Suprapubic skin (tissue), 4 donors: ENCODE results near the gene GRAMD4. TPM values are rescaled to one million over a fixed set of nuclear protein-coding genes. Genes with fewer than 3 reads are reported as not detected.

Source experiments
- DNase-seq, 2 donors: peaks; one replicate each; pipeline ENCODE4 v3.0.0-alpha.2; 2019; ENCODE audit warnings: low spot score in 2 of 2
- H3K27ac ChIP-seq: fragments of 200-600 bp; sonication (generic); one replicate; pipeline ENCODE4 v1.5.1; 2019
- H3K27me3 ChIP-seq: fragments of 200-600 bp; sonication (generic); one replicate; pipeline ENCODE4 v1.5.1; 2019
- H3K36me3 ChIP-seq: fragments of 200-600 bp; sonication (generic); one replicate; pipeline ENCODE4 v1.5.1; 2019
- H3K4me1 ChIP-seq: fragments of 200-600 bp; sonication (generic); one replicate; pipeline ENCODE4 v1.5.1; 2019
- H3K4me3 ChIP-seq: fragments of 200-600 bp; sonication (generic); one replicate; pipeline ENCODE4 v1.5.1; 2019; ENCODE audit warnings: mild to moderate bottlenecking
- H3K9me3 ChIP-seq: fragments of 200-600 bp; sonication (generic); one replicate; pipeline ENCODE4 v1.5.1; 2019
- CTCF ChIP-seq, 2 donors: fragments of 200-600 bp in 1 of 2; fragments of 450-650 bp in 1 of 2; sonication (generic) in 1 of 2; IDR thresholded peaks; one replicate each; pipeline ENCODE4 v1.5.1; 2016 to 2019; ENCODE audit warnings: antibody characterized with exemption in 2 of 2, mild to moderate bottlenecking in 1 of 2, moderate library complexity in 1 of 2
- EP300 ChIP-seq: sonication (generic); formaldehyde crosslinking; IDR thresholded peaks from one replicate; pipeline ENCODE4 v1.6.1; 2017; ENCODE audit warnings: antibody characterized with exemption
- POLR2A ChIP-seq, 2 donors: fragments of 450-650 bp; IDR thresholded peaks; one replicate each; pipeline ENCODE4 v1.6.1; 2017; ENCODE audit warnings: antibody characterized with exemption in 2 of 2, mild to moderate bottlenecking in 2 of 2, moderate library complexity in 2 of 2
- POLR2AphosphoS5 ChIP-seq, 3 donors: sonication (generic); formaldehyde crosslinking; IDR thresholded peaks; one replicate each; pipeline ENCODE4 v1.6.1; 2017; ENCODE audit warnings: antibody characterized with exemption in 3 of 3
- WGBS: methylation state at CpG from one replicate; pipeline ENCODE4 v1.1.5; 2018; 5-methylcytosine and 5-hydroxymethylcytosine counted together
- total RNA-seq, 4 donors: library from RNA; depleted of rRNA; stranded (reverse); fragments of >200 nt; gene quantifications; one replicate each; pipeline ENCODE4 v1.1.0, GENCODE V29; 2016

The GRAMD4 gene
- total RNA-seq, 4 donors from 2014 or later = 64.1 to 230 (median 164) TPM

DNA sequence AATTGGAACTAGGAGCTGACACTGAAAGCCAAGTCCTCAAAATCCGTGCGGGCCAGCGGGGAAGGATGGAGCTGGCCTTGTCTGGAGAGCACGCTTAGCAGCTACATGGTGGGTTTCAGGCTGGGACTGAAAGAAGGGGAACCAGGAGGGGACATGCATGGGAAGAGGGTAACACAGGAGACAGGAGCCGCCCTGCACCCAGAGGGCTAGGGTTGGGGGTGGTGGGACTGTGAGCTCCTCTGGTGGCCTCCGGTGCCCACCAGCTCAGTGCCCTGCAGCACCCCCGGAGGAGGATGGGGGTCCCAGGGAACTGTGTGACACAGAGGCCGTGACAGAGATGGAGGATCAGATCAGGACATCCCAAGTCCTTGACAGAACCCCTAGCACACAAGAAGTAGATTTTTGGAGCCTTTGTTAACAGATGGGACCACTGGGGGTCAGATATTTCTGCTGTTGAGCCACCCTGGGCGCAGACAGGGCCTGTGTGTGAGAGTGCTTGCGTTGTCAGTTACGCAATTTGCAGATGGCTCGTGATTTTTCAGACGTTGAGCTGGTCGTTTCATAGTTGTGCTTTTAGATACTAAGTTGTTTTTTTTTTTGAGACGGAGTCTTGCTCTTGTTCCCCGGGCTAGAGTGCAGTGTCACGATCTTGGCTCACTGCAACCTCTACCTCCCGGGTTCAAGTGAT is 21.3 kb upstream of the GRAMD4 start:
- Histone ChIP-seq H3K36me3 (no peaks in the 10 kb centered on the region), H3K27me3 (no peaks in the 10 kb centered on the region), H3K4me1 (peaks cover 64% of the 10 kb centered on the region), H3K9me3 (no peaks in the 10 kb centered on the region), H3K27ac (peak overlapping the region; percentile 70), H3K4me3 (no peak overlapping the region)
- TF ChIP-seq CTCF (IDR thresholded peaks at IDR 0.05) (no peak), POLR2A (IDR thresholded peaks at IDR 0.05) (no peak), POLR2AphosphoS5 (IDR thresholded peaks at IDR 0.05) (no peak), EP300 (no peak)
- DNase-seq = no peak
- 70% methylated on average over 18 of the region's 18 CpGs for WGBS

DNA sequence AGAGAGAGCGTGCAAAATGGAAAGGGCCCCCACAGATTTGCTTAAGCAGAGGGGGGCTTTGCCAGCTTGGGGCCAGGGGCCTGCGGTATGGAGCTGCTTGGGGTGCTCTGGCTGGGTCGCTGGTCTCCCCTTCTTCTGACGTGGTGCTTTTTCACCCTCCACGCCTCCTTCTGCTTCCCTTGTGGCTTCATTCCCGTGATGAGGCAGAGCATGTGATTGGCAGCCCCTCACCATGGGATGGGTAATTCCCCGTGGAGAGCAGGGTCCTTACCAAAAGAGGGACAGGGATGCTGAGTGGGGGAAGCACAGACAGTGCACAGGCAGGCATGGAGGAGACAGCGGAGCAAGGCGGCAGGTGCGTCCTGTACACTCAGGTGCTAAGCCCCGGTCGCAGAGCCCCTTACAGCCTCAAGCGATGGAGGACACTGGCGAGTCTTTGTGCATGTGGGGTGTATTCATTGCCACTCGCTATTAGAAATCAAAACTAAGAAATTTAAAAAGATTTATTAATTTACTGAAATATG is 19.9 kb upstream of the GRAMD4 start:
- Histone ChIP-seq H3K27me3 (no peaks in the 10 kb centered on the region), H3K27ac (no peak overlapping the region), H3K4me1 (peaks cover 53% of the 10 kb centered on the region), H3K9me3 (no peaks in the 10 kb centered on the region), H3K4me3 (no peak overlapping the region), H3K36me3 (no peaks in the 10 kb centered on the region)
- TF ChIP-seq POLR2A (IDR thresholded peaks at IDR 0.05) (no peak), EP300 (no peak), POLR2AphosphoS5 (IDR thresholded peaks at IDR 0.05) (no peak), CTCF (IDR thresholded peaks at IDR 0.05) (no peak)
- no peak for DNase-seq
- WGBS = 89% methylated on average over 15 of the region's 15 CpGs

DNA sequence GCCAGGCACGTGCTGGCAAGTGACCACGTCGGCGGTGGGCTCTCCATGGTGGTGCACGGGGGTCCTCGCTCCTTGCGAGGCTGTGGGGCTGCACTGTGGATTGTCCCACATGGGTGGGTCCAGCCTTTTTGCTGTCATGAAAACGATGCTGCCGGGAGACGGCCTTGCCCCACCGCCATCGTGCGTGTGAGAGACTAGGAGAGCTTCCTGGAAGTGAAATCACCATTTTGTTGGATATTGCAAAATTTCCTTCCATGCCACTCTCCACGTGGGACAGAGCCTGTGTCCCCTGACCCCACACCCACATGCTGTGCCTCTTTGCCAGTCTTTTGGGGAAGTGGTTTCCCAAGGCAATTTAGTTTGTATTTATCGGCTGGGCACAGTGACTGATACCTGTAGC is 18.2 kb upstream of the GRAMD4 start:
- Histone ChIP-seq H3K4me1 (peaks cover 41% of the 10 kb centered on the region), H3K27me3 (no peaks in the 10 kb centered on the region), H3K36me3 (no peaks in the 10 kb centered on the region), H3K4me3 (no peak overlapping the region), H3K27ac (no peak overlapping the region), H3K9me3 (no peaks in the 10 kb centered on the region)
- WGBS = 84% methylated on average over 15 of the region's 15 CpGs
- no peak for TF ChIP-seq EP300
- no peak for DNase-seq

DNA sequence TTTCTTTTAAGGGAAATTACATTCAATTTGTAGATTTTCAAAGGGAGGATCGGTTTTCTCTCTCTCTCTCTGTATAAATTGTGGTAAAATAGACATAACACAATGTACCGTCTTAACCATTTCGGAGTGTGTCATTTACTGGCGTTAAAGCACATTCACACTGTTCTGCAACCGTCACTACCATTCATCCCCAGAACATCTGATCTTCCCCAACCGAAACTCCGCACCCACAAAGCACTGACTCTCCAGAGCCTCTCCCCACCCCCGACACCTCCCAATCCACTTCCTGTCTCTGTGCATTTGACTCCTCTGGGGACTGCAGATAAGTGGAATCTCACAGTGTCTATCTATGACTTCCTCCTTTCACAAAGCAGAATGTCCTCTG is 15.9 kb upstream of the GRAMD4 start:
- Histone ChIP-seq H3K36me3 (no peaks in the 10 kb centered on the region), H3K27me3 (no peaks in the 10 kb centered on the region), H3K4me3 (no peak overlapping the region), H3K4me1 (peaks cover 41% of the 10 kb centered on the region), H3K27ac (peak overlapping the region; percentile 65), H3K9me3 (no peaks in the 10 kb centered on the region)
- TF ChIP-seq POLR2AphosphoS5 (IDR thresholded peaks at IDR 0.05) (no peak), CTCF (IDR thresholded peaks at IDR 0.05) (no peak), EP300 (no peak), POLR2A (IDR thresholded peaks at IDR 0.05) (no peak)
- DNase-seq = no peak
- WGBS = 72% methylated on average over 8 of the region's 8 CpGs

- WGBS = 96% methylated on average over 6 of the region's 6 CpGs
- Histone ChIP-seq H3K4me1 (peaks cover 42% of the 10 kb centered on the region), H3K36me3 (no peaks in the 10 kb centered on the region), H3K27me3 (no peaks in the 10 kb centered on the region), H3K9me3 (no peaks in the 10 kb centered on the region), H3K27ac (no peak overlapping the region), H3K4me3 (no peak overlapping the region)
- TF ChIP-seq POLR2AphosphoS5 (IDR thresholded peaks at IDR 0.05) = no peak
- TF ChIP-seq POLR2A (IDR thresholded peaks at IDR 0.05) = no peak
- TF ChIP-seq CTCF (IDR thresholded peaks at IDR 0.05) = no peak
- TF ChIP-seq EP300 = no peak
- DNase-seq = no peak
Observed at GRCh38 chr22:46605117-46605516, 15.1 kb upstream of the GRAMD4 start.
